Trophoblast cell (in vitro differentiated cells and primary cell): ENCODE results near the gene ITGA8.
"Not testable (repeated sequence)": the region's sequence is repeated elsewhere in the genome, so short reads cannot be mapped to it uniquely, and the experiment has no call there.

Source experiments
- DNase-seq, 2 donors: peaks; one replicate each; pipeline ENCODE4 v3.0.0-alpha.2; 2016
- H2AFZ ChIP-seq: 2 replicates; pipeline ENCODE4 v1.6.1; 2013; ENCODE audit warnings: low read length, moderate library complexity, mild to moderate bottlenecking; ENCODE audit not compliant: insufficient read depth, poor library complexity
- H2AK5ac ChIP-seq: 2 replicates; pipeline ENCODE4 v1.6.1; 2013; ENCODE audit warnings: mild to moderate bottlenecking, low read length
- H2BK120ac ChIP-seq: 2 replicates; pipeline ENCODE4 v1.6.1; 2013; ENCODE audit warnings: low read length, mild to moderate bottlenecking, moderate library complexity; ENCODE audit not compliant: insufficient read depth, poor library complexity
- H2BK12ac ChIP-seq: 2 replicates; pipeline ENCODE4 v1.6.1; 2013; ENCODE audit warnings: mild to moderate bottlenecking, low read length, moderate library complexity
- H2BK5ac ChIP-seq: 2 replicates; pipeline ENCODE4 v1.6.1; 2013; ENCODE audit warnings: low read length, low read depth, moderate library complexity, mild to moderate bottlenecking; ENCODE audit not compliant: poor library complexity
- H3K14ac ChIP-seq: 2 replicates; pipeline ENCODE4 v1.6.1; 2013; ENCODE audit warnings: mild to moderate bottlenecking, low read length
- H3K18ac ChIP-seq: 2 replicates; pipeline ENCODE4 v1.6.1; 2013; ENCODE audit warnings: mild to moderate bottlenecking, low read length
- H3K23ac ChIP-seq: 2 replicates; pipeline ENCODE4 v1.6.1; 2013; ENCODE audit warnings: low read length
- H3K27ac ChIP-seq: 2 replicates; pipeline ENCODE4 v1.5.1; 2013; ENCODE audit warnings: low read depth, mild to moderate bottlenecking, inconsistent platforms, low read length, moderate library complexity
- H3K27me3 ChIP-seq: 2 replicates; pipeline ENCODE4 v1.6.1; 2013; ENCODE audit warnings: inconsistent platforms, mild to moderate bottlenecking, low read length, moderate library complexity; ENCODE audit not compliant: insufficient read depth
- H3K36me3 ChIP-seq, 2 experiments: 1 replicate in 1 of 2; 2 replicates in 1 of 2; pipeline ENCODE4 v1.6.1; 2013; ENCODE audit warnings: low read length in 2 of 2, mild to moderate bottlenecking in 2 of 2, moderate library complexity in 1 of 2; ENCODE audit not compliant: insufficient read depth in 2 of 2, control insufficient read depth in 1 of 2
- H3K4ac ChIP-seq: 2 replicates; pipeline ENCODE4 v1.6.1; 2013; ENCODE audit warnings: low read depth, mild to moderate bottlenecking, low read length, moderate library complexity
- H3K4me1 ChIP-seq, 2 experiments: 1 replicate in 1 of 2; 2 replicates in 1 of 2; pipeline ENCODE4 v1.6.1; 2013; ENCODE audit warnings: low read length in 2 of 2, mild to moderate bottlenecking in 2 of 2, moderate library complexity in 1 of 2; ENCODE audit not compliant: insufficient read depth in 2 of 2, control insufficient read depth in 1 of 2
- H3K4me2 ChIP-seq: 2 replicates; pipeline ENCODE4 v1.6.1; 2013; ENCODE audit warnings: inconsistent platforms, mild to moderate bottlenecking, low read length, moderate library complexity
- H3K4me3 ChIP-seq: 2 replicates; pipeline ENCODE4 v1.5.1; 2013; ENCODE audit warnings: mild to moderate bottlenecking, low read depth, low read length, inconsistent platforms
- H3K79me1 ChIP-seq: one replicate; pipeline ENCODE4 v1.6.1; 2013; ENCODE audit warnings: low read length
- H3K79me2 ChIP-seq: 2 replicates; pipeline ENCODE4 v1.6.1; 2013; ENCODE audit warnings: low read length, mild to moderate bottlenecking; ENCODE audit not compliant: control insufficient read depth, insufficient read depth, poor library complexity
- H3K9ac ChIP-seq: 2 replicates; pipeline ENCODE4 v1.6.1; 2013; ENCODE audit warnings: mild to moderate bottlenecking, low read length
- H3K9me3 ChIP-seq: 2 replicates; pipeline ENCODE4 v1.6.1; 2013; ENCODE audit warnings: low read depth, mild to moderate bottlenecking, control low read depth, inconsistent platforms, low read length; ENCODE audit not compliant: insufficient read depth
- H4K12ac ChIP-seq: 2 replicates; pipeline ENCODE4 v1.6.1; 2013; ENCODE audit warnings: low read depth, mild to moderate bottlenecking, low read length, moderate library complexity
- H4K8ac ChIP-seq: 2 replicates; pipeline ENCODE4 v1.6.1; 2013; ENCODE audit warnings: low read depth, mild to moderate bottlenecking, low read length, moderate library complexity
- H4K91ac ChIP-seq: one replicate; pipeline ENCODE4 v1.6.1; 2013; ENCODE audit warnings: low read depth, mild to moderate bottlenecking, low read length, moderate library complexity
- WGBS: extraction: QIAGEN DNeasy Blood & Tissue Kit; methylation state at CpG from one replicate; pipeline ENCODE4 v1.1.7; 2013; ENCODE audit warnings: missing lambda C conversion rate; ENCODE audit not compliant: insufficient read length, insufficient coverage; ENCODE audit errors: extremely low coverage; 5-methylcytosine and 5-hydroxymethylcytosine counted together

Gene ITGA8

DNA sequence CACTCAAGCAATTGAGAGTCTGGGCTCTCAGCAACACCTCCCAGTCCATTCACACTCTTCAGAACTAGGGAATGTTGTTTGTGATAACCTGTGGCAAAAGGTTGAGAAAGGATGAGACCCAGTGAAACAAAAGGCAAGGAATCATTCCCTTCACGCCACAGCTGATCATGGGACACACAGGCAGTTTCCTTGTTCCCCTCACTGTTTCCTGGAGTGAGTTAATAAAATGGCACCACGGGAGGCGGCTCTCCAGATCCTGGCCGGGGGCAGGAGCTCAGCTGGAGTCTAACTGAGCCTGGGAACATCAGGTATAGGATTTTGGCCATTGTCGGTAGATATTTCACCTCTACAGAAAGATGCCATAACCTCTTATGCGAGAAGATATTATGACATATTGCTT is 241.3 kb downstream of the ITGA8 start:
- Histone ChIP-seq H3K4me1 (no peaks in the 10 kb centered on the region), H3K79me1 (no peaks in the 10 kb centered on the region), H3K27me3 (no peaks in the 10 kb centered on the region), H3K18ac (no peak overlapping the region), H2BK5ac (no peak overlapping the region), H3K79me2 (no peaks in the 10 kb centered on the region), H3K36me3 (no peaks in the 10 kb centered on the region), H2AK5ac (no peak overlapping the region), H2BK12ac (no peak overlapping the region), H3K4ac (no peak overlapping the region), H3K4me3 (no peak overlapping the region), H3K4me2 (no peak overlapping the region), H4K12ac (no peak overlapping the region), H4K8ac (no peak overlapping the region), H2AFZ (no peak overlapping the region), H3K9me3 (no peaks in the 10 kb centered on the region), H3K23ac (no peak overlapping the region), H3K9ac (no peak overlapping the region), H4K91ac (no peak overlapping the region), H3K14ac (no peak overlapping the region), H3K27ac (no peak overlapping the region), H2BK120ac (no peak overlapping the region)
- WGBS: no CpG with 5 or more reads among the region's 6 CpGs
- no peak for DNase-seq

DNA sequence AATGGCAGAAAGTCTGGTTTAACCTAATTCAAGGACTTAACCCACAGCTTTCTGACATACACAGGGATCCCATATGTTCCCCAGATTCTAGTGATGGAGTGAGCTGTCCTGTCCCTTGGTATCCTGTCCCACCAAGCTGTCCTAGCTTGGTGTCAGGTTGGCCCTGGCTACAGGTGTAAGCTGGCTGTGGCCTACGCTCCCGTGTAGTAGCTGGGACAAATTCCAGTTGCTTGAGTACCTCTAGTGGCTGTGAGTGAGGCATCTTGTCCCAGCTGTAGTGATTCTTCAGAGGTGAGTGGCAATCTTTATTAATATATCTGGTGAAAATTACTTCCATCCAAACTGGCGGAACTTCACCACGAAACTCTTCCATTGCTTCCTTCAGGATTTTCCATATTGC is 243.4 kb downstream of the ITGA8 start:
- H4K12ac ChIP-seq: no peak overlapping the region
- DNase-seq: no peak
- H2AK5ac ChIP-seq: no peak overlapping the region
- no peaks in the 10 kb centered on the region for H3K9me3 ChIP-seq
- no peak overlapping the region for H2AFZ ChIP-seq
- H3K18ac ChIP-seq: no peak overlapping the region
- no peak overlapping the region for H3K4me2 ChIP-seq
- H3K4me3 ChIP-seq: no peak overlapping the region
- no peaks in the 10 kb centered on the region for H3K79me2 ChIP-seq
- no peak overlapping the region for H2BK120ac ChIP-seq
- no peak overlapping the region for H3K9ac ChIP-seq
- H3K23ac ChIP-seq: no peak overlapping the region
- no peaks in the 10 kb centered on the region for H3K4me1 ChIP-seq
- no CpG with 5 or more reads among the region's 4 CpGs for WGBS
- no peak overlapping the region for H2BK12ac ChIP-seq
- no peak overlapping the region for H4K8ac ChIP-seq
- no peak overlapping the region for H3K4ac ChIP-seq
- no peaks in the 10 kb centered on the region for H3K79me1 ChIP-seq
- H3K27me3 ChIP-seq: no peaks in the 10 kb centered on the region
- H3K14ac ChIP-seq: no peak overlapping the region
- no peak overlapping the region for H3K27ac ChIP-seq
- no peak overlapping the region for H4K91ac ChIP-seq
- H2BK5ac ChIP-seq: no peak overlapping the region
- no peaks in the 10 kb centered on the region for H3K36me3 ChIP-seq

DNA sequence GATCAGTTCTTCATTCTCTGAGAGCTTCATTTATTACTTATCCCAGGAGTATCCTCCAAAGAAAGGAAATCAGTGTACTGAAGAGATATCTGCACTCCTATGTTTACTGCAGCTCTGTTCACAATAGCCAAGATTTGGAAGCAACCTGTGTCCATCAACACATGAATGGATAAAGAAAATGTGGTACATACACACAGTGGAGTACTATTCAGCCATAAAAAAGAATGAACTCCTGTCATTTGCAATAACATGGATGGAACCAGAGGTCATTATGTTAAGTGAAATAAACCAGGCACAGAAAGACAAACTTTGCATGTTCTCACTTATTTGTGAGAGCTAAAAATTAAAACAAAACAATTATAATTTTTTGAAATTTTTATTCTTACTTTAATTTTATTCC is 244.3 kb downstream of the ITGA8 start:
- H3K36me3 ChIP-seq, H3K4me1 ChIP-seq, H3K4me2 ChIP-seq, H3K4me3 ChIP-seq, H3K9ac ChIP-seq, H3K27me3 ChIP-seq, H4K91ac ChIP-seq, H3K18ac ChIP-seq, H4K8ac ChIP-seq, H4K12ac ChIP-seq, H3K14ac ChIP-seq, H3K79me2 ChIP-seq, H2BK120ac ChIP-seq, H3K9me3 ChIP-seq, H3K23ac ChIP-seq, H3K4ac ChIP-seq, DNase-seq, H2BK12ac ChIP-seq, H2AK5ac ChIP-seq, H3K79me1 ChIP-seq, H2AFZ ChIP-seq, H2BK5ac ChIP-seq, H3K27ac ChIP-seq: not testable (repeated sequence)

DNA sequence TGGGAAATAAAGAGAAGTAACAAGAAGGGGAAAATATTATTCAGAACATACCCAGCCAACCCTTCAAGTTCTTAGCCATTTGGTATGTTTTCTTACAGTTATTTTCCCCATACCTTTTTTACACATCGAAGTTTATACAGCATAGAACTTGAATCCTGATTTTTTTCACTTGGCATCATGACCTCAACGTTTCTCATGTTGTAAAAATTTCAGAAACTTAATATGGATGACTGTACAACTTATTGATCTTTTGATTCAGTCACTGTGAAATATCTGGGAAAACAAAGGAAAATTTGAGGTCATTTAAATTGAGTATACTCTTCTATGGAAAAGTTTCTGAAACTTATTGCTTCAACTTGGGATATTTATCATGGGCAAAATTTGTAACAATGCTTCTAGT is 245.1 kb downstream of the ITGA8 start:
- Histone ChIP-seq H4K8ac (no peak overlapping the region), H3K23ac (no peak overlapping the region), H2BK120ac (no peak overlapping the region), H3K27ac (no peak overlapping the region), H4K91ac (no peak overlapping the region), H3K4me3 (no peak overlapping the region), H2AFZ (no peak overlapping the region), H3K14ac (no peak overlapping the region), H3K36me3 (no peaks in the 10 kb centered on the region), H4K12ac (no peak overlapping the region), H2BK12ac (no peak overlapping the region), H3K79me1 (no peaks in the 10 kb centered on the region), H2BK5ac (no peak overlapping the region), H3K4me2 (no peak overlapping the region), H3K9ac (no peak overlapping the region), H2AK5ac (no peak overlapping the region), H3K9me3 (no peaks in the 10 kb centered on the region), H3K79me2 (no peaks in the 10 kb centered on the region), H3K4ac (no peak overlapping the region), H3K4me1 (no peaks in the 10 kb centered on the region), H3K18ac (no peak overlapping the region), H3K27me3 (no peaks in the 10 kb centered on the region)
- DNase-seq: no peak
- no CpG with 5 or more reads among the region's 2 CpGs for WGBS

DNA sequence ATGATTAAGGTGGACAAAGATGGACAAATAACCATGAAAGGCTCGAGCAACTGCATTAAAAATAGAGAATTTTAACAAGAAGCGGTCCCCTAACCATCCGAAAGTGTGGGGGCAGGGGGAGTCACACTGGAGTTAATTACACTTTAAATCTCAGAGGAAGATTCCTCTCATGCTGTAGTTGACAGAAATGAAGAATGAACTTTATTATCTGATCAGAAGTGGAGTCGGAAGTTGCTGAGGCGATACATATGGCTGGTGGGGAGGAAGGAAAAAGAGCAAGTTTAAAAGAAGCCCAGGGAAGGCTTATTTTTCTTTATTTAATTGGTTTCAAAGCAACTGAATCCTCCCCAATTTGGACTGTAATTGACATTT is 246.3 kb downstream of the ITGA8 start:
- Histone ChIP-seq H3K4me3 (no peak overlapping the region), H2BK120ac (no peak overlapping the region), H4K12ac (no peak overlapping the region), H3K23ac (no peak overlapping the region), H3K4me2 (no peak overlapping the region), H3K27ac (no peak overlapping the region), H2BK5ac (no peak overlapping the region), H3K18ac (no peak overlapping the region), H2BK12ac (no peak overlapping the region), H3K27me3 (no peaks in the 10 kb centered on the region), H2AK5ac (no peak overlapping the region), H3K36me3 (no peaks in the 10 kb centered on the region), H2AFZ (no peak overlapping the region), H3K4ac (no peak overlapping the region), H3K79me1 (no peaks in the 10 kb centered on the region), H3K79me2 (no peaks in the 10 kb centered on the region), H3K4me1 (no peaks in the 10 kb centered on the region), H3K9ac (no peak overlapping the region), H4K91ac (no peak overlapping the region), H3K9me3 (no peaks in the 10 kb centered on the region), H3K14ac (no peak overlapping the region), H4K8ac (no peak overlapping the region)
- DNase-seq: no peak
- WGBS: no CpG with 5 or more reads among the region's 5 CpGs
